A673 (cell line): ENCODE results near the gene TREX2. TPM values are rescaled to one million over a fixed set of nuclear protein-coding genes. Genes with fewer than 3 reads are reported as not detected.

Experiments used
- BruUV-seq: library from RNA; stranded (reverse); fragments of 400-500 nt; replicated peaks from 2 replicates; lab custom pipeline; 2021; lab: Mats Ljungman, UMichigan
- CTCF ChIA-PET: fragments of 300-600 bp; sonication (Branson Sonifier 250); formaldehyde crosslinking; loops from one replicate; lab custom pipeline; 2022; ENCODE audit warnings: antibody characterized with exemption; lab: Charles Lee
- POLR2A ChIA-PET: fragments of 300-600 bp; sonication (Branson Sonifier 250); formaldehyde crosslinking; loops from one replicate; lab custom pipeline; 2022; ENCODE audit warnings: antibody characterized with exemption; ENCODE audit not compliant: low non-redundant PET; lab: Charles Lee
- DNase-seq: peaks from one replicate; pipeline ENCODE4 v3.0.0-alpha.2; 2015; ENCODE audit warnings: low spot score
- H3K27ac ChIP-seq: fragments of 200-600 bp; sonication (generic); 2 replicates; pipeline ENCODE4 v1.5.1; 2016; ENCODE audit warnings: mixed run types, low read depth, mild to moderate bottlenecking, mixed read lengths, antibody characterized with exemption, low read length; ENCODE audit not compliant: poor library complexity, severe bottlenecking
- H3K27me3 ChIP-seq: fragments of 200-600 bp; sonication (generic); replicated peaks from 2 replicates; pipeline ENCODE4 v1.6.1; 2017; ENCODE audit warnings: mixed run types, low read depth, mild to moderate bottlenecking, mixed read lengths, antibody characterized with exemption, low read length; ENCODE audit not compliant: insufficient read depth, poor library complexity
- H3K36me3 ChIP-seq: fragments of 200-600 bp; sonication (generic); 2 replicates; pipeline ENCODE4 v1.6.1; 2016; ENCODE audit warnings: mixed run types, mild to moderate bottlenecking, mixed read lengths, antibody characterized with exemption, low read length; ENCODE audit not compliant: insufficient read depth, poor library complexity, severe bottlenecking
- H3K4me1 ChIP-seq: fragments of 200-600 bp; sonication (generic); 2 replicates; pipeline ENCODE4 v1.6.1; 2017; ENCODE audit warnings: mixed run types, mild to moderate bottlenecking, mixed read lengths, antibody characterized with exemption, low read length; ENCODE audit not compliant: insufficient read depth, poor library complexity, severe bottlenecking
- H3K4me3 ChIP-seq: fragments of 200-600 bp; sonication (generic); 2 replicates; pipeline ENCODE4 v1.5.1; 2016; ENCODE audit warnings: low read depth, mixed run types, mild to moderate bottlenecking, mixed read lengths, low read length; ENCODE audit not compliant: poor library complexity, severe bottlenecking
- H3K9me3 ChIP-seq: fragments of 200-600 bp; sonication (generic); 2 replicates; pipeline ENCODE4 v1.6.1; 2016; ENCODE audit warnings: mixed run types, low read depth, mild to moderate bottlenecking, mixed read lengths, antibody characterized with exemption, low read length; ENCODE audit not compliant: poor library complexity, severe bottlenecking
- CTCF ChIP-seq: fragments of 300-800, 200-600 bp; sonication (generic); conservative IDR thresholded peaks from 2 replicates; pipeline ENCODE4 v1.5.1; 2017; ENCODE audit warnings: low read depth, mild to moderate bottlenecking, antibody characterized with exemption, low read length, moderate library complexity, mixed read lengths
- EZH2 ChIP-seq: fragments of 200-600 bp; sonication (generic); IDR thresholded peaks from 2 replicates; pipeline ENCODE4 v1.6.1; 2017; ENCODE audit warnings: borderline replicate concordance, low read depth, mild to moderate bottlenecking, mixed read lengths, antibody characterized with exemption, low read length; ENCODE audit not compliant: poor library complexity, severe bottlenecking
- intact Hi-C: fragments of 100-400 bp; cut with micrococcal nuclease; formaldehyde crosslinking; loops from one replicate; pipeline ENCODE4 v1.10.0; 2022; ENCODE audit not compliant: unreplicated experiment
- total RNA-seq: library from RNA; stranded (reverse); gene quantifications from 2 replicates; pipeline ENCODE4 v1.2.3, GENCODE V29; 2021

Gene TREX2
- total RNA-seq, 1 experiment from 2014 or later: 0.77 TPM

GRCh38 chrX:153446636-153446936, 730 bp upstream of the TREX2 start:
- Histone ChIP-seq H3K9me3 (no peaks in the 10 kb centered on the region), H3K4me1 (no peaks in the 10 kb centered on the region), H3K27ac (no peak overlapping the region), H3K4me3 (no peak overlapping the region), H3K27me3 (no peaks in the 10 kb centered on the region), H3K36me3 (no peaks in the 10 kb centered on the region)
- POLR2A ChIA-PET: no interaction called here
- CTCF ChIA-PET: no interaction called here
- BruUV-seq: no TSS peak
- DNase-seq: no peak
- intact Hi-C loops: no loop called here
- TF ChIP-seq CTCF (no peak), EZH2 (no peak)

- Histone ChIP-seq H3K4me1 (no peaks in the 10 kb centered on the region), H3K27me3 (no peaks in the 10 kb centered on the region), H3K27ac (no peak overlapping the region), H3K9me3 (no peaks in the 10 kb centered on the region), H3K36me3 (no peaks in the 10 kb centered on the region), H3K4me3 (no peak overlapping the region)
- CTCF ChIA-PET: interaction anchor here (0.9 kb wide), 1 partner anchor 16 kb away, joined by 4 read pairs; no protein-coding TSS in a partner anchor
- TF ChIP-seq CTCF: no peak
- no peak for TF ChIP-seq EZH2
- intact Hi-C loops: no loop called here
- DNase-seq: no peak
- no TSS peak for BruUV-seq
- POLR2A ChIA-PET: no interaction called here
These were observed 575 bp downstream of the TREX2 start for GRCh38 chrX:153445106-153445855.

GRCh38 chrX:153444333-153445011, 1.4 kb downstream of the TREX2 start:
- Histone ChIP-seq H3K4me3 (no peak overlapping the region), H3K4me1 (no peaks in the 10 kb centered on the region), H3K27ac (no peak overlapping the region), H3K36me3 (no peaks in the 10 kb centered on the region), H3K27me3 (no peaks in the 10 kb centered on the region), H3K9me3 (no peaks in the 10 kb centered on the region)
- DNase-seq: no peak
- intact Hi-C loops: no loop called here
- BruUV-seq: no TSS peak
- POLR2A ChIA-PET: no interaction called here
- TF ChIP-seq EZH2 (no peak), CTCF (no peak)
- CTCF ChIA-PET: no interaction called here
